PC-9 (cell line): ENCODE measurements around the gene PDCD1LG2. TPM values are rescaled to one million over a fixed set of nuclear protein-coding genes. Genes with fewer than 3 reads are reported as not detected.

Source experiments
- BruUV-seq: library from RNA; stranded (reverse); fragments of 400-500 nt; replicated peaks from 2 replicates; lab custom pipeline; 2021; lab: Mats Ljungman, UMichigan
- CTCF ChIA-PET: fragments of 300-600 bp; sonication (Branson Sonifier 250); formaldehyde crosslinking; loops from one replicate; lab custom pipeline; 2022; ENCODE audit warnings: antibody characterized with exemption; lab: Charles Lee
- POLR2A ChIA-PET: fragments of 300-600 bp; sonication (Branson Sonifier 250); formaldehyde crosslinking; loops from one replicate; lab custom pipeline; 2022; ENCODE audit warnings: antibody characterized with exemption; ENCODE audit not compliant: unreplicated experiment; lab: Charles Lee
- DNase-seq, 2 experiments: peaks; one replicate each; pipeline versions ENCODE4 v3.0.0 to v3.0.0-alpha.2; 2015 to 2022; ENCODE audit warnings: mixed read lengths in 1 of 2
- H2AFZ ChIP-seq: fragments of 200-600 bp; sonication (generic); 2 replicates; pipeline ENCODE4 v1.8.1; 2017; ENCODE audit warnings: antibody characterized with exemption
- H3F3A ChIP-seq: fragments of 200-600 bp; sonication (generic); 2 replicates; pipeline ENCODE4 v1.8.1; 2017; ENCODE audit warnings: antibody characterized with exemption, mild to moderate bottlenecking, low read depth; ENCODE audit not compliant: insufficient read depth
- H3K27ac ChIP-seq: fragments of 200-600 bp; sonication (generic); 2 replicates; pipeline ENCODE4 v1.6.1; 2016; ENCODE audit warnings: mixed run types
- H3K27me3 ChIP-seq: fragments of 200-600 bp; sonication (generic); 2 replicates; pipeline ENCODE4 v1.6.1; 2016; ENCODE audit warnings: low read depth, mixed run types; ENCODE audit not compliant: insufficient read depth
- H3K36me3 ChIP-seq: fragments of 200-600 bp; sonication (generic); 2 replicates; pipeline ENCODE4 v1.6.1; 2016; ENCODE audit warnings: low read depth, mixed run types
- H3K4me1 ChIP-seq: fragments of 200-600 bp; sonication (generic); replicated peaks from 2 replicates; pipeline ENCODE4 v1.6.1; 2016; ENCODE audit warnings: mixed run types; ENCODE audit not compliant: insufficient read depth
- H3K4me2 ChIP-seq: fragments of 200-600 bp; sonication (generic); 2 replicates; pipeline ENCODE4 v1.6.1; 2017; ENCODE audit warnings: mixed run types
- H3K4me3 ChIP-seq: fragments of 200-600 bp; sonication (generic); 2 replicates; pipeline ENCODE4 v1.6.1; 2016; ENCODE audit warnings: mixed run types
- H3K79me2 ChIP-seq: fragments of 200-600 bp; sonication (generic); 2 replicates; pipeline ENCODE4 v1.6.1; 2017; ENCODE audit warnings: low read depth, mixed run types
- H3K9me2 ChIP-seq: fragments of 200-600 bp; sonication (generic); 2 replicates; pipeline ENCODE4 v1.8.1; 2017; ENCODE audit warnings: mild to moderate bottlenecking; ENCODE audit not compliant: insufficient read depth
- H3K9me3 ChIP-seq: fragments of 200-600 bp; sonication (generic); 2 replicates; pipeline ENCODE4 v1.8.1; 2016; ENCODE audit warnings: low read depth; ENCODE audit not compliant: insufficient read depth
- H4K20me1 ChIP-seq: fragments of 200-600 bp; sonication (generic); 2 replicates; pipeline ENCODE4 v1.8.1; 2017; ENCODE audit not compliant: insufficient read depth
- CTCF ChIP-seq: fragments of 200-600 bp; sonication (generic); conservative IDR thresholded peaks from 2 replicates; pipeline ENCODE4 v1.6.1; 2017; ENCODE audit warnings: mixed run types, antibody characterized with exemption, mild to moderate bottlenecking, moderate library complexity
- EZH2 ChIP-seq: fragments of 200-600 bp; sonication (generic); IDR thresholded peaks from 2 replicates; pipeline ENCODE4 v1.8.0; 2017; ENCODE audit warnings: antibody characterized with exemption, low read depth
- intact Hi-C: fragments of 100-400 bp; cut with micrococcal nuclease; formaldehyde crosslinking; loops from one replicate; pipeline ENCODE4 v1.10.0; 2022; ENCODE audit not compliant: unreplicated experiment
- total RNA-seq: library from RNA; stranded (reverse); gene quantifications from 2 replicates; pipeline ENCODE4 v1.2.3, GENCODE V29; 2021

The PDCD1LG2 gene
- total RNA-seq, 1 experiment from 2014 or later = 1.4 TPM

DNA sequence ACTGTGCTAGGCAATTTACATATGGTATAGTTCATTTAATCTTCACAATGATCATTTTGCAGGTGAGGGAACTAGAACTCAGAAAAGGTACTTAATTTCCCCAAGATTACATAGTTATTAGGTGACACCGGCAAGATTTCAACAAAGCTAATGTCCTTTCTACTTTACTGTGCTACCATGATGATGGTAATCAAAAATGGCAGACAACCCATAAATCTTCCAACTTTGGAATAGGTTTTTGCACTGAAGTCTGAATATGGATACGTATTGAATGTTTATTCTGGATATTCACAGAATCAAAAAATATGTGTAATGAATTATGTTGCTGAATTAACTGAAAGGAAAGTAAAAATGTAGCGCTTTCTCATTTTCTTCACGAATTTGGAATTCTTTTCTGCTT, 13.8 kb downstream of the PDCD1LG2 start:
- intact Hi-C loops = no loop called here
- H3F3A ChIP-seq = no peaks in the 10 kb centered on the region
- ChIA-PET POLR2A (no interaction called here), CTCF (no interaction called here)
- H3K36me3 ChIP-seq = no peaks in the 10 kb centered on the region
- no peaks in the 10 kb centered on the region for H3K9me3 ChIP-seq
- no peak for DNase-seq
- BruUV-seq = no TSS peak
- no peaks in the 10 kb centered on the region for H4K20me1 ChIP-seq
- H3K4me3 ChIP-seq = no peak overlapping the region
- H2AFZ ChIP-seq = no peak overlapping the region
- TF ChIP-seq EZH2 = no peak
- no peak for TF ChIP-seq CTCF
- H3K4me1 ChIP-seq = no peaks in the 10 kb centered on the region
- H3K9me2 ChIP-seq = no peaks in the 10 kb centered on the region
- H3K27me3 ChIP-seq = no peaks in the 10 kb centered on the region
- H3K27ac ChIP-seq = no peak overlapping the region
- no peak overlapping the region for H3K4me2 ChIP-seq
- no peaks in the 10 kb centered on the region for H3K79me2 ChIP-seq

GRCh38 chr9:5529683-5530221, 19.4 kb downstream of the PDCD1LG2 start:
- Histone ChIP-seq H3K36me3 (no peaks in the 10 kb centered on the region), H3K4me1 (peaks cover 24% of the 10 kb centered on the region), H3K79me2 (no peaks in the 10 kb centered on the region), H3K27ac (no peak overlapping the region), H3K4me2 (no peak overlapping the region), H2AFZ (no peak overlapping the region), H3K9me2 (no peaks in the 10 kb centered on the region), H3F3A (no peaks in the 10 kb centered on the region; the same call in 1 of the 2 replicates), H3K9me3 (no peaks in the 10 kb centered on the region), H3K27me3 (no peaks in the 10 kb centered on the region), H4K20me1 (no peaks in the 10 kb centered on the region), H3K4me3 (no peak overlapping the region)
- no TSS peak for BruUV-seq
- ChIA-PET POLR2A (interaction anchor here (0.6 kb wide), 1 partner anchor 193 kb away, joined by 3 read pairs; no protein-coding TSS in a partner anchor), CTCF (no interaction called here)
- TF ChIP-seq EZH2 (no peak), CTCF (no peak)
- intact Hi-C loops = no loop called here
- DNase-seq = peak in 1 of 2 experiments; percentile 35

- H3K79me2 ChIP-seq = no peaks in the 10 kb centered on the region
- ChIA-PET CTCF (no interaction called here), POLR2A (interaction anchor here (0.6 kb wide), 1 partner anchor 67 kb away, joined by 5 read pairs; no protein-coding TSS in a partner anchor)
- intact Hi-C loops = no loop called here
- H4K20me1 ChIP-seq = no peaks in the 10 kb centered on the region
- H2AFZ ChIP-seq = no peak overlapping the region
- DNase-seq = peak in 1 of 2 experiments; percentile 57
- H3K4me2 ChIP-seq = peak overlapping the region; percentile 12; the same call in 1 of the 2 replicates
- TF ChIP-seq EZH2 = no peak
- no peak for TF ChIP-seq CTCF
- H3K4me1 ChIP-seq = peaks cover 24% of the 10 kb centered on the region
- no TSS peak for BruUV-seq
- no peak overlapping the region for H3K27ac ChIP-seq
- no peaks in the 10 kb centered on the region for H3K36me3 ChIP-seq
- H3K9me3 ChIP-seq = no peaks in the 10 kb centered on the region
- H3K9me2 ChIP-seq = no peaks in the 10 kb centered on the region
- H3F3A ChIP-seq = no peaks in the 10 kb centered on the region; the same call in 1 of the 2 replicates
- H3K27me3 ChIP-seq = no peaks in the 10 kb centered on the region
- no peak overlapping the region for H3K4me3 ChIP-seq
Measured at GRCh38 chr9:5531101-5531882, 21.0 kb downstream of the PDCD1LG2 start.
